ENCODE measurements around the gene ADAM11.

The ADAM11 gene

GRCh38 chr17:44775136-44775837, 16.5 kb downstream of the ADAM11 start:
- DNase-seq (ENCODE audit: low read depth in 4 of 4, low spot score in 1 of 4) = peak; percentile 10 to 99 (median 97)

- peak in 2 of 4 experiments; percentile 8 to 83 for DNase-seq (ENCODE audit: low read depth in 4 of 4, low spot score in 1 of 4)
These were observed 17.2 kb downstream of the ADAM11 start for GRCh38 chr17:44775838-44776621.

- no peak for DNase-seq (ENCODE audit: low read depth in 4 of 4, low spot score in 1 of 4)
These were observed 18.0 kb downstream of the ADAM11 start for GRCh38 chr17:44776628-44777393.

GRCh38 chr17:44777394-44778348, 18.9 kb downstream of the ADAM11 start:
- no peak for DNase-seq (ENCODE audit: low read depth in 4 of 4, low spot score in 1 of 4)

GRCh38 chr17:44778656-44779210, 19.9 kb downstream of the ADAM11 start:
- no peak for DNase-seq (ENCODE audit: low read depth in 4 of 4, low spot score in 1 of 4)

GRCh38 chr17:44779211-44780025, 20.6 kb downstream of the ADAM11 start:
- DNase-seq (ENCODE audit: low read depth in 4 of 4, low spot score in 1 of 4) = peak; percentile 62 to 81 (median 74)

- no peak for DNase-seq (ENCODE audit: low read depth in 4 of 4, low spot score in 1 of 4)
These were observed 21.4 kb downstream of the ADAM11 start for GRCh38 chr17:44780161-44780560.

GRCh38 chr17:44780845-44781480, 22.2 kb downstream of the ADAM11 start:
- DNase-seq (ENCODE audit: low read depth in 4 of 4, low spot score in 1 of 4) = no peak

- DNase-seq (ENCODE audit: low read depth in 4 of 4, low spot score in 1 of 4) = no peak
These were observed 22.9 kb downstream of the ADAM11 start for GRCh38 chr17:44781551-44782325.

GRCh38 chr17:44782326-44782850, 23.6 kb downstream of the ADAM11 start:
- no peak for DNase-seq (ENCODE audit: low read depth in 4 of 4, low spot score in 1 of 4)

- no peak for DNase-seq (ENCODE audit: low read depth in 4 of 4, low spot score in 1 of 4)
These were observed 27.1 kb downstream of the ADAM11 start for GRCh38 chr17:44785921-44786320.

- DNase-seq (ENCODE audit: low read depth in 4 of 4, low spot score in 1 of 4) = no peak
These were observed 27.8 kb downstream of the ADAM11 start for GRCh38 chr17:44786551-44787081.

GRCh38 chr17:44787271-44787940, 28.6 kb downstream of the ADAM11 start:
- DNase-seq (ENCODE audit: low read depth in 4 of 4, low spot score in 1 of 4) = no peak

GRCh38 chr17:44788139-44788538, 29.4 kb downstream of the ADAM11 start:
- no peak for DNase-seq (ENCODE audit: low read depth in 4 of 4, low spot score in 1 of 4)

- DNase-seq (ENCODE audit: low read depth in 4 of 4, low spot score in 1 of 4) = no peak
These were observed 33.5 kb downstream of the ADAM11 start for GRCh38 chr17:44792276-44792675.

GRCh38 chr17:44793885-44794842, 35.4 kb downstream of the ADAM11 start:
- DNase-seq (ENCODE audit: low read depth in 4 of 4, low spot score in 1 of 4) = no peak
